Type B pancreatic cell (in vitro differentiated cells): ENCODE results near the gene MARS1. TPM values are rescaled to one million over a fixed set of nuclear protein-coding genes. Genes with fewer than 3 reads are reported as not detected.

Source experiments
- DNase-seq: peaks from one replicate; pipeline ENCODE4 v3.0.0; 2021; ENCODE audit warnings: mixed read lengths; ENCODE audit not compliant: unreplicated experiment; ENCODE audit errors: extremely low spot score
- H3K27ac Mint-ChIP-seq: 2 replicates; pipeline ENCODE4 v1.8.0; 2021; ENCODE audit warnings: mild to moderate bottlenecking, mixed read lengths
- H3K27me3 Mint-ChIP-seq: 2 replicates; pipeline ENCODE4 v1.8.0; 2021; ENCODE audit warnings: mixed read lengths
- H3K36me3 Mint-ChIP-seq: 2 replicates; pipeline ENCODE4 v1.8.0; 2021; ENCODE audit warnings: mixed read lengths
- H3K4me1 Mint-ChIP-seq: one replicate; pipeline ENCODE4 v1.8.0; 2021; ENCODE audit warnings: mixed read lengths; ENCODE audit not compliant: unreplicated experiment
- H3K4me3 Mint-ChIP-seq: 2 replicates; pipeline ENCODE4 v1.8.0; 2021; ENCODE audit warnings: mild to moderate bottlenecking, mixed read lengths
- H3K9me3 Mint-ChIP-seq: 2 replicates; pipeline ENCODE4 v1.8.0; 2021; ENCODE audit warnings: mixed read lengths
- total RNA-seq: library from RNA; stranded (reverse); gene quantifications from 2 replicates; pipeline ENCODE4 v1.2.1, GENCODE V29; 2021; ENCODE audit warnings: low replicate concordance
- TF ChIP-seq, protein P1 (sequence below): fragments of 200-600 bp; sonication (generic); conservative IDR thresholded peaks from 2 replicates; pipeline ENCODE4 v1.5.0; 2021; ENCODE audit warnings: antibody characterized with exemption, mild to moderate bottlenecking

The MARS1 gene
- total RNA-seq, 1 donor from 2014 or later, result 200 TPM

DNA sequence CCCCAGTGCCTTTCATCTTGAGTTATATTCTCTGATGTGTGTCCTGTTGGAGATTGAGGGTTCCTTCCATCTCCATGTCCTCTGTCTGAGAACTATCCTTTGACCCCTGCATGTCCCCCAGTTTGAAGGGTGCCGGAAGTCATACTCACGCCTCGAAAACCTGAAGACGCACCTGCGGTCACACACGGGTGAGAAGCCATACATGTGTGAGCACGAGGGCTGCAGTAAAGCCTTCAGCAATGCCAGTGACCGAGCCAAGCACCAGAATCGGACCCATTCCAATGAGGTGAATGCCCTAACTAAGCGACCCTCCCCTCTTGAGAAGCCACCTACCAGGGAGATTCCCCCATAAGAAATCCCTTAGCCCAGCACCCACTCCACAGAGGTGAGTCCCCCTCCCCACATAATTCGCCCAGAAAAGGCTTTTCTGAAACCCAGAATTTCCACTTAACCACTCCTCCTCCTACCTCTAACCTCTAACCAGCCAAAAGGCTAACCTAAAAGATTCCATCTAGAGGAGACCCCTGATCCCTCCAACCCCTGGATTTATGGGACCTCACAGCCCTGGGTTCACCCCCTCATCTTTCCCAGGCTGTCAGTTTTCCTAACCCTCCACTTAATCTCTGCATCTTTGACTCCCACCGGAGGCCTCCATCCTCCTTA is 20.5 kb upstream of the MARS1 start:
- no peak for DNase-seq
- TF ChIP-seq, protein P1, sequence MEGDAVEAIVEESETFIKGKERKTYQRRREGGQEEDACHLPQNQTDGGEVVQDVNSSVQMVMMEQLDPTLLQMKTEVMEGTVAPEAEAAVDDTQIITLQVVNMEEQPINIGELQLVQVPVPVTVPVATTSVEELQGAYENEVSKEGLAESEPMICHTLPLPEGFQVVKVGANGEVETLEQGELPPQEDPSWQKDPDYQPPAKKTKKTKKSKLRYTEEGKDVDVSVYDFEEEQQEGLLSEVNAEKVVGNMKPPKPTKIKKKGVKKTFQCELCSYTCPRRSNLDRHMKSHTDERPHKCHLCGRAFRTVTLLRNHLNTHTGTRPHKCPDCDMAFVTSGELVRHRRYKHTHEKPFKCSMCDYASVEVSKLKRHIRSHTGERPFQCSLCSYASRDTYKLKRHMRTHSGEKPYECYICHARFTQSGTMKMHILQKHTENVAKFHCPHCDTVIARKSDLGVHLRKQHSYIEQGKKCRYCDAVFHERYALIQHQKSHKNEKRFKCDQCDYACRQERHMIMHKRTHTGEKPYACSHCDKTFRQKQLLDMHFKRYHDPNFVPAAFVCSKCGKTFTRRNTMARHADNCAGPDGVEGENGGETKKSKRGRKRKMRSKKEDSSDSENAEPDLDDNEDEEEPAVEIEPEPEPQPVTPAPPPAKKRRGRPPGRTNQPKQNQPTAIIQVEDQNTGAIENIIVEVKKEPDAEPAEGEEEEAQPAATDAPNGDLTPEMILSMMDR, result no peak
- Mint-ChIP-seq H3K27me3 (peaks cover 39% of the 10 kb centered on the region), H3K4me1 (peaks cover 11% of the 10 kb centered on the region), H3K27ac (no peak overlapping the region), H3K9me3 (no peaks in the 10 kb centered on the region), H3K4me3 (no peak overlapping the region), H3K36me3 (no peaks in the 10 kb centered on the region)

DNA sequence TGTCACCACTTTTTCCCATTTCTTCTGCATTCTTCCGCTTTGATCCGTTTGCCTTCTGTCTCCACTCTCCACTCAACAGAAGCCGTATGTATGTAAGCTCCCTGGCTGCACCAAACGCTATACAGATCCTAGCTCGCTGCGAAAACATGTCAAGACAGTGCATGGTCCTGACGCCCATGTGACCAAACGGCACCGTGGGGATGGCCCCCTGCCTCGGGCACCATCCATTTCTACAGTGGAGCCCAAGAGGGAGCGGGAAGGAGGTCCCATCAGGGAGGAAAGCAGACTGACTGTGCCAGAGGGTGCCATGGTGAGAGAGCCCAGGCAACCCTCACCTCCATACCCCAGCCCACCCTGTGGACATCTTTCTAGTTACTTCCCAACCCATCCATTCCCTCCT is 20.0 kb upstream of the MARS1 start:
- H3K27me3 Mint-ChIP-seq, result peaks cover 39% of the 10 kb centered on the region
- TF ChIP-seq, protein P1, result no peak
- no peak overlapping the region for H3K27ac Mint-ChIP-seq
- no peak for DNase-seq
- no peaks in the 10 kb centered on the region for H3K36me3 Mint-ChIP-seq
- H3K9me3 Mint-ChIP-seq, result no peaks in the 10 kb centered on the region
- peaks cover 5% of the 10 kb centered on the region for H3K4me1 Mint-ChIP-seq
- H3K4me3 Mint-ChIP-seq, result no peak overlapping the region

DNA sequence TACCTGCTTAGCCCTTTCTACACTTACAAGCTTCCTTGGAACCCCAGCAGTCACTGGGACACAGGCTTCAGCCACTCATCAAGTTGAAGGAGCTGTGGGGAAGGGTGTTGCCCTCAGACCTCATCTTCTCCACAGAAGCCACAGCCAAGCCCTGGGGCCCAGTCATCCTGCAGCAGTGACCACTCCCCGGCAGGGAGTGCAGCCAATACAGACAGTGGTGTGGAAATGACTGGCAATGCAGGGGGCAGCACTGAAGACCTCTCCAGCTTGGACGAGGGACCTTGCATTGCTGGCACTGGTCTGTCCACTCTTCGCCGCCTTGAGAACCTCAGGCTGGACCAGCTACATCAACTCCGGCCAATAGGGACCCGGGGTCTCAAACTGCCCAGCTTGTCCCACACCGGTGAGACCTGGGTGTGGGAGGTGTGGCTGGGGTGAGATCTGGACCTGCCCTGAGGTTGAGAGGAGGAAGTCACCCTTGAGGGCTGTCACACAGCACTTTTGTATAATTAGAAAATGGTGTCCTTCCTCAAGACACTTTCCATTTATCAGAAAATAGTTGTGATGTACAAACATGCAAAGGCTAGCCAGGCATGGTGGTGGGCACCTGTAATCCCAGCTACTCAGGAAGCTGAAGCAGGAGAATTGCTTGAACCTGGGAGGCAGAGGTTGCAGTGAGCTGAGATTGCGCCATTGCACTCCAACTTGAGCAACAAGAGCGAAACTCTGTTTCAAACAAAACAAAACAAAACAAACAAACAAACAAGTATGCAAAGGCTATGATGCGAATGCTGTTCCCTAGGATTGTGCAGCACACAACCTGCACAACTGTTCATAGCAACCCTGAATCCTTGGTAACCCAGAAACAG is 18.3 kb upstream of the MARS1 start:
- Mint-ChIP-seq H3K4me3 (no peak overlapping the region), H3K4me1 (no peaks in the 10 kb centered on the region), H3K9me3 (no peaks in the 10 kb centered on the region), H3K27me3 (peaks cover 54% of the 10 kb centered on the region), H3K27ac (no peak overlapping the region), H3K36me3 (no peaks in the 10 kb centered on the region)
- TF ChIP-seq, protein P1, result no peak
- DNase-seq, result no peak

DNA sequence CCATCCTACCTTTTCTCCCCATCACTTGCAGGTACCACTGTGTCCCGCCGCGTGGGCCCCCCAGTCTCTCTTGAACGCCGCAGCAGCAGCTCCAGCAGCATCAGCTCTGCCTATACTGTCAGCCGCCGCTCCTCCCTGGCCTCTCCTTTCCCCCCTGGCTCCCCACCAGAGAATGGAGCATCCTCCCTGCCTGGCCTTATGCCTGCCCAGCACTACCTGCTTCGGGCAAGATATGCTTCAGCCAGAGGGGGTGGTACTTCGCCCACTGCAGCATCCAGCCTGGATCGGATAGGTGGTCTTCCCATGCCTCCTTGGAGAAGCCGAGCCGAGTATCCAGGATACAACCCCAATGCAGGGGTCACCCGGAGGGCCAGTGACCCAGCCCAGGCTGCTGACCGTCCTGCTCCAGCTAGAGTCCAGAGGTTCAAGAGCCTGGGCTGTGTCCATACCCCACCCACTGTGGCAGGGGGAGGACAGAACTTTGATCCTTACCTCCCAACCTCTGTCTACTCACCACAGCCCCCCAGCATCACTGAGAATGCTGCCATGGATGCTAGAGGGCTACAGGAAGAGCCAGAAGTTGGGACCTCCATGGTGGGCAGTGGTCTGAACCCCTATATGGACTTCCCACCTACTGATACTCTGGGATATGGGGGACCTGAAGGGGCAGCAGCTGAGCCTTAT is 17.4 kb upstream of the MARS1 start:
- H3K9me3 Mint-ChIP-seq, result no peaks in the 10 kb centered on the region
- H3K36me3 Mint-ChIP-seq, result no peaks in the 10 kb centered on the region
- TF ChIP-seq, protein P1, result no peak
- peaks cover 62% of the 10 kb centered on the region for H3K27me3 Mint-ChIP-seq
- H3K27ac Mint-ChIP-seq, result no peak overlapping the region
- no peak for DNase-seq
- H3K4me1 Mint-ChIP-seq, result no peaks in the 10 kb centered on the region
- H3K4me3 Mint-ChIP-seq, result no peak overlapping the region

DNA sequence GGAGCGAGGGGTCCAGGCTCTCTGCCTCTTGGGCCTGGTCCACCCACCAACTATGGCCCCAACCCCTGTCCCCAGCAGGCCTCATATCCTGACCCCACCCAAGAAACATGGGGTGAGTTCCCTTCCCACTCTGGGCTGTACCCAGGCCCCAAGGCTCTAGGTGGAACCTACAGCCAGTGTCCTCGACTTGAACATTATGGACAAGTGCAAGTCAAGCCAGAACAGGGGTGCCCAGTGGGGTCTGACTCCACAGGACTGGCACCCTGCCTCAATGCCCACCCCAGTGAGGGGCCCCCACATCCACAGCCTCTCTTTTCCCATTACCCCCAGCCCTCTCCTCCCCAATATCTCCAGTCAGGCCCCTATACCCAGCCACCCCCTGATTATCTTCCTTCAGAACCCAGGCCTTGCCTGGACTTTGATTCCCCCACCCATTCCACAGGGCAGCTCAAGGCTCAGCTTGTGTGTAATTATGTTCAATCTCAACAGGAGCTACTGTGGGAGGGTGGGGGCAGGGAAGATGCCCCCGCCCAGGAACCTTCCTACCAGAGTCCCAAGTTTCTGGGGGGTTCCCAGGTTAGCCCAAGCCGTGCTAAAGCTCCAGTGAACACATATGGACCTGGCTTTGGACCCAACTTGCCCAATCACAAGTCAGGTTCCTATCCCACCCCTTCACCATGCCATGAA is 16.8 kb upstream of the MARS1 start:
- no peak overlapping the region for H3K27ac Mint-ChIP-seq
- no peaks in the 10 kb centered on the region for H3K9me3 Mint-ChIP-seq
- H3K27me3 Mint-ChIP-seq, result peaks cover 62% of the 10 kb centered on the region
- H3K36me3 Mint-ChIP-seq, result no peaks in the 10 kb centered on the region
- DNase-seq, result no peak
- no peak overlapping the region for H3K4me3 Mint-ChIP-seq
- no peaks in the 10 kb centered on the region for H3K4me1 Mint-ChIP-seq
- TF ChIP-seq, protein P1, result no peak
